NT2/D1 (cell line): ENCODE results near the gene IGF1R.

ENCODE experiments used
- SUZ12 ChIP-seq: IDR thresholded peaks from 2 replicates; pipeline ENCODE4 v1.6.1; 2011; ENCODE audit not compliant: insufficient read length, insufficient read depth; ENCODE audit errors: extremely low read depth
- YY1 ChIP-seq: IDR thresholded peaks from 2 replicates; pipeline ENCODE4 v1.6.1; 2011; ENCODE audit not compliant: insufficient read length, insufficient read depth
- ZNF274 ChIP-seq: IDR thresholded peaks from 2 replicates; pipeline ENCODE4 v1.6.1; 2011; ENCODE audit warnings: mild to moderate bottlenecking, low read depth, low read length

DNA sequence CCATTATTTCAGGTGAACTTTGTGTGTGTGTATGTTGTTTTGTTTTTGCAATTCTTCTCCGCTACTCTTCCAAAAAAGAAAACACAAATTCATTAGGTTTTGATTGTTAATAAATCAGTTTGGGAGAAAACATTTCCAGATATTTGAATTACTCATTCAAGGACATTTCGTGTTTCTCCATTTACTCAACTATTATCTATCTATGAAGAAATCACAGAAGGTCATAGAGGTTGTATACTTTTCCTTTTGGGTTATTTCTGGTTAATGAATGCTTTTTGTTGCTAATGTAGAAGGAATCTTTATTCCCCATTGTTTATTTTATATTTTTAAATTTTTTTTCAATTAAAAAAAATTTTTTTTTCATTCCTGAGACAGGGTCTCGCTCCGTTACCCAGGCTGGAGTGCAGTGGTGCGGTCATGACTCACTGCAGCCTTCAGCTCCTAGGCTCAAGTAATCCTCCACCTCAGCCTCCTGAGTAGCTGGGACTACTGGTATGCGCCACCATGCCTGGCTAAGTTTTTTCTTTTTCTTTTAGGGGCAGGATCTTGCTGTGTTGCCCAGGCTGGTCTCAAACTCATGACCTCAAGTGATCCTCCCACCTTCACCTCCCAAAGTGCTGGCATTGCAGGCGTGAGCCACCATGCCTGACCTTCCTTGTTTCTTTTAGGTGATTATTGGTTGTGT is 28.4 kb downstream of the IGF1R start:
- no peak for TF ChIP-seq ZNF274
- TF ChIP-seq SUZ12: no peak
- TF ChIP-seq YY1: no peak
